GM23248 (cell line): Measurements from ENCODE around the gene HACL1.

ENCODE experiments used
- EZH2 ChIP-seq: fragments of 200-600 bp; sonication (generic); IDR thresholded peaks from 2 replicates; pipeline ENCODE4 v1.6.1; 2018; ENCODE audit warnings: antibody characterized with exemption, mild to moderate bottlenecking; ENCODE audit not compliant: insufficient read depth, poor library complexity, severe bottlenecking
- EZH2phosphoT487 ChIP-seq: fragments of 200-600 bp; sonication (generic); IDR thresholded peaks from 2 replicates; pipeline ENCODE4 v1.6.1; 2018; ENCODE audit warnings: antibody characterized with exemption, moderate library complexity, mild to moderate bottlenecking, low read depth; ENCODE audit not compliant: insufficient read depth

- no peak for TF ChIP-seq EZH2
- no peak for TF ChIP-seq EZH2phosphoT487
Measured at GRCh38 chr3:15631426-15632211, 30.2 kb upstream of the HACL1 start.
